NT2/D1 (cell line): Measurements from ENCODE around the gene FBLN7.

Experiments used
- YY1 ChIP-seq: IDR thresholded peaks from 2 replicates; pipeline ENCODE4 v1.6.1; 2011; ENCODE audit not compliant: insufficient read length, insufficient read depth
- ZNF274 ChIP-seq: IDR thresholded peaks from 2 replicates; pipeline ENCODE4 v1.6.1; 2011; ENCODE audit warnings: mild to moderate bottlenecking, low read depth, low read length

GRCh38 chr2:112143150-112143549 lies 5.0 kb downstream of the FBLN7 start:
- TF ChIP-seq ZNF274 (no peak), YY1 (no peak)
